Neutrophil (primary cell): ENCODE data around the gene PRKAR2A.

Source experiments
- H3K27ac ChIP-seq: fragments of 200-600 bp; sonication (generic); 2 replicates; pipeline ENCODE4 v1.5.1; 2016; ENCODE audit warnings: mild to moderate bottlenecking, moderate library complexity
- H3K27me3 ChIP-seq: fragments of 200-600 bp; sonication (generic); 2 replicates; pipeline ENCODE4 v1.6.0; 2016; ENCODE audit warnings: mild to moderate bottlenecking
- H3K36me3 ChIP-seq: fragments of 200-600 bp; sonication (generic); 2 replicates; pipeline ENCODE4 v1.5.1; 2017
- H3K4me1 ChIP-seq, 2 experiments: fragments of 200-600 bp in 1 of 2; sonication (generic) in 1 of 2; 1 replicate in 1 of 2; 2 replicates in 1 of 2; pipeline versions ENCODE4 v1.5.1 to v1.6.1; 2013 to 2016; ENCODE audit warnings: low read depth in 1 of 2, low read length in 1 of 2, mild to moderate bottlenecking in 1 of 2, moderate library complexity in 1 of 2; ENCODE audit not compliant: control insufficient read depth in 1 of 2, insufficient read depth in 1 of 2
- H3K4me3 ChIP-seq, 2 experiments: fragments of 200-600 bp in 1 of 2; sonication (generic) in 1 of 2; 1 replicate in 1 of 2; 2 replicates in 1 of 2; pipeline ENCODE4 v1.5.1; 2013 to 2016; ENCODE audit warnings: low read depth in 1 of 2, low read length in 1 of 2, mild to moderate bottlenecking in 1 of 2, moderate library complexity in 1 of 2
- H3K9me3 ChIP-seq: fragments of 200-600 bp; sonication (generic); 2 replicates; pipeline ENCODE4 v1.5.1; 2016
- TF ChIP-seq, protein P1 (sequence below): fragments of 200-600 bp; sonication (generic); IDR thresholded peaks from 2 replicates; pipeline ENCODE4 v1.5.1; 2016; ENCODE audit warnings: antibody characterized with exemption

PRKAR2A gene

DNA sequence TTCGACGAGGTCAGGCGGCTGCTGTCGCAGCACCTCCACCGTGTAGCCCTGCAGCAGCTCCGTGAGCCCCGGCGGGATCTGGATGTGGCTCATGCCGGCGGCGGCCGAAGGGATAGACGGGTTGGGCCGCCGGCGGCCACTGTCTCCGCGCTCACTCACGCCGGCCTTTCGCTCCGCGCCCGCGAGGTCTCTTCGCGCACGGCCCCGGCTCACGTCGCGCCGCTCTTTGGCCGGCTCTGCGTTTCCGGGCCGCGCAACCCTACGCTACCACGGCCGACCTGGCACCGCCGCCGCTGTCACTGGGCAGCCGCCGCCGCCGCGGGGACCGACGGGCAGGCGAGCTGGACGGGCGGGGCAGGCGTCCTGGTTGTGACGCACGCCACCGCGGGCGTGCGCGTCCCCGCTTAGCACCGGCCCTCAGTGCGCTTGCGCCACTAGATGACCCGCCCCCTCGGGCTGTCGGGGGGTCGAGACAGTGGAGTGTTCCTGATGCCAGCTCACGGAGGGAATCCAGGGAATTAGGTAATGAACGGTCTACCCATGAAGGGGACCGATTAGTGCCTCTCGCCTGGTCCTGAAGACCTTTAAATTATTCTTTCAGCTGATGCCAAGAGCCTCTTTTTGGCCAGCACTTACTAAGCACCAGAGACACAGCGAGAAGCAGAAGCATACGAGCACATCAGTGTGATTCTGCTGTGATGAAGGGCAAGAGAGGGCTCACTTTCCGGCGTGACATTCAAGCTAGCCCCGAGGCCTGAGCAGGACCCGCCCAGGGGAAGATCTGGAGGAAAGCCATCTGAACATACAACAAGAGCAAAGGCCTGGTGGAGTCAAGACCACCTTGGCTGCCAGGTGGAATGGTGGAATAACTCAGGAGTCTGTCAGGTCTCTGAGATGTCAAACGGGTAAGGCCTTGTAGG is at the start of gene PRKAR2A:
Gene PRKAR2A (minus strand): TSS at position 371 of the 920 bp plus-strand sequence. CDS start 278 bp downstream, at position 93.
- Histone ChIP-seq H3K36me3 (no peaks in the 10 kb centered on the region), H3K9me3 (no peaks in the 10 kb centered on the region), H3K4me3 (peak within 1 kb of the TSS; percentile 88 to 93), H3K27me3 (no peaks in the 10 kb centered on the region), H3K4me1 (peaks cover 26 to 28% of the 10 kb centered on the region in 2 experiments), H3K27ac (peak within 1 kb of the TSS; percentile 89)
- TF ChIP-seq, protein P1, sequence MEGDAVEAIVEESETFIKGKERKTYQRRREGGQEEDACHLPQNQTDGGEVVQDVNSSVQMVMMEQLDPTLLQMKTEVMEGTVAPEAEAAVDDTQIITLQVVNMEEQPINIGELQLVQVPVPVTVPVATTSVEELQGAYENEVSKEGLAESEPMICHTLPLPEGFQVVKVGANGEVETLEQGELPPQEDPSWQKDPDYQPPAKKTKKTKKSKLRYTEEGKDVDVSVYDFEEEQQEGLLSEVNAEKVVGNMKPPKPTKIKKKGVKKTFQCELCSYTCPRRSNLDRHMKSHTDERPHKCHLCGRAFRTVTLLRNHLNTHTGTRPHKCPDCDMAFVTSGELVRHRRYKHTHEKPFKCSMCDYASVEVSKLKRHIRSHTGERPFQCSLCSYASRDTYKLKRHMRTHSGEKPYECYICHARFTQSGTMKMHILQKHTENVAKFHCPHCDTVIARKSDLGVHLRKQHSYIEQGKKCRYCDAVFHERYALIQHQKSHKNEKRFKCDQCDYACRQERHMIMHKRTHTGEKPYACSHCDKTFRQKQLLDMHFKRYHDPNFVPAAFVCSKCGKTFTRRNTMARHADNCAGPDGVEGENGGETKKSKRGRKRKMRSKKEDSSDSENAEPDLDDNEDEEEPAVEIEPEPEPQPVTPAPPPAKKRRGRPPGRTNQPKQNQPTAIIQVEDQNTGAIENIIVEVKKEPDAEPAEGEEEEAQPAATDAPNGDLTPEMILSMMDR, result peak; percentile 31

DNA sequence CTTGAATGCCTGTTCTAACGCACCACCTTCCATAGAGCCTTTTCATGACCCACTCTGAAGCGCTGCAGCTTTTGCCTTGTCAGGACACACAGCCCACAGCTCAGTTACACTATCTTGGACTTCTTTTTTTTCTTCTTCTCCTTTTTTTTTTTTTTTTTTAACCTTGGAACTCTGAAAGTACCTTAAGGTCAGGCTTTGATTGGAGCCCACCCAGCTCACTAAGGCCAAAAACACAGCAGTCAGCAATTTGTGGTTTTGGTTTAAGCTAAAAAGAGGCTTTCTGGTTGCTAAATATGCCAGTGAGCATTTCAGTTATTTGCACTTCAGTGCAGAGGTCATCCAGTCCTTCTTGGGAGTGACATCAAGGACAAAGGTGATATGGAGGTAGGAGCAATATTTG is 49.3 kb upstream of the PRKAR2A start:
- Histone ChIP-seq H3K36me3 (peaks cover 2% of the 10 kb centered on the region), H3K9me3 (no peaks in the 10 kb centered on the region), H3K27me3 (no peaks in the 10 kb centered on the region), H3K4me1 (peaks cover 21 to 29% of the 10 kb centered on the region in 2 experiments), H3K4me3 (peak overlapping the region in 1 of 2 experiments; percentile 79), H3K27ac (peak overlapping the region; percentile 84)
- TF ChIP-seq, protein P1, result no peak

DNA sequence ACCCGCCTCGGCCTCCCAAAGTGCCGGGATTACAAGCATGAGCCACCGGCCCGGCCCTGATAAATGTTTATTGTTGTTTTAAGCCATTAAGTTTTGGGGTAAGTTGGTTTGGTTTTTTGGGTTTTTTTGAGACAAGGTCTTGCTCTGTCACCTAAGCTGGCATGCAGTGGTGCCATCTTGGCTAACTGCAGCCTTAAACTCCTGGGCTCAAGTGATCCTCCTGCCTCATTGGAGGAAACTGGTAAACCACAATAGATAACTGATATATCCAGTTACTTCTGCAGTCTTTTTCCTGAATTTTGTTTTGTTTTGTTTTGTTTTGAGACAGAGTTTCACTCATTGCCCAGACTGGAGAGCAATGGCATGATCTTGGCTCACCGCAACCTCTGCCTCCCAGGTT is 46.8 kb upstream of the PRKAR2A start:
- H3K27ac ChIP-seq, result no peak overlapping the region
- TF ChIP-seq, protein P1, result no peak

DNA sequence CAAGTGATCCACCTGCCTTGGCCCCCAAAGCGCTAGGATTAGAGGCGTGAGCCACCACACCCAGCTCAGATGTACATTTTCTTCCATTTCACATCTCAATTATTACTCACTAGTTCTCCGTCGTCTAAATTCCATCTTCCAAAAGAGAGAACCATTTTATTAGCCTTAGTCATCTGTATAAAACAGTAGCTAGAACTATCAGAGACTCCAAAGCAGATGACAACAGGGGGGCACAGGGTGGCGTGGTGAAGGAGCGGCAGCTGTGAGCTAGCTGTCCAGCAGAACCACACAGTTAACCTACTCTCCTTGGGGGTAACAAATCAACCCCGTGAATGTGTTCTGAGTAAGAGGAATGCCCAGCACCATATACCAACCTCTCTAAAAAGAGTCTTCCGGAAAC is 43.9 kb upstream of the PRKAR2A start:
- no peak overlapping the region for H3K4me3 ChIP-seq
- TF ChIP-seq, protein P1, result no peak
- H3K27ac ChIP-seq, result no peak overlapping the region
- H3K36me3 ChIP-seq, result peaks cover 41% of the 10 kb centered on the region
- H3K9me3 ChIP-seq, result no peaks in the 10 kb centered on the region
- H3K27me3 ChIP-seq, result no peaks in the 10 kb centered on the region
- peaks cover under 1 to 3% of the 10 kb centered on the region in 2 experiments for H3K4me1 ChIP-seq

More for the DNA sequence above, 46.8 kb upstream of the PRKAR2A start:
- H3K27me3 ChIP-seq, result no peaks in the 10 kb centered on the region
- H3K9me3 ChIP-seq, result no peaks in the 10 kb centered on the region
- H3K36me3 ChIP-seq, result peaks cover 22% of the 10 kb centered on the region
- peaks cover 21 to 29% of the 10 kb centered on the region in 2 experiments for H3K4me1 ChIP-seq
- H3K4me3 ChIP-seq, result no peak overlapping the region

DNA sequence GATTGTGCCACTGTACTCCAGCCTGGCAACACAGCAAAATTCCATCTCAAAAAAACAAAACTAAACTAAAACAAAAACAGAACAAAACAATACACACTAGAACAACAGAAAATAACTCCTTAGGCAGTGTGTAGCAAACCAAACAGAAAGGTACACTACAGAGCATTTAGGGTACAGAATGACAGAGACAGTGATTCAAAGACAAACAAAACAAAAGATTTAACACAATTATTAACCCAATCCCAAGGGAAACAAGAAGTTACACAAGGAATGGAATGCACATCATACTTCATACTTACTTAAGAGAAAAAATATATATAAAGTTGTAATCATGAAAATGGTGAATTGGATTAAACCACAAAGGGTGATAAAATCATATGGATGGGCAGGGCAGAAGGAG is 38.1 kb upstream of the PRKAR2A start:
- Histone ChIP-seq H3K9me3 (no peaks in the 10 kb centered on the region), H3K27me3 (no peaks in the 10 kb centered on the region), H3K4me3 (no peak overlapping the region), H3K4me1 (no peaks in the 10 kb centered on the region), H3K27ac (no peak overlapping the region), H3K36me3 (peaks cover 67% of the 10 kb centered on the region)
- TF ChIP-seq, protein P1, result no peak
